GM10248 (cell line): ENCODE results near the gene NFIC.
"Not testable (repeated sequence)": the region's sequence is repeated elsewhere in the genome, so short reads cannot be mapped to it uniquely, and the experiment has no call there.

Experiments
- CTCF ChIA-PET: fragments of 300-600 bp; sonication (Branson Sonifier 250); formaldehyde crosslinking; extraction: SDS; loops from one replicate; lab custom pipeline; 2021; ENCODE audit warnings: antibody characterized with exemption; lab: Yijun Ruan, JAX
- POLR2A ChIA-PET: fragments of 350-650 bp; sonication (Branson Sonifier 250); formaldehyde crosslinking; extraction: SDS; loops from one replicate; lab custom pipeline; 2020; ENCODE audit warnings: antibody characterized with exemption; lab: Yijun Ruan, JAX
- DNase-seq: peaks from one replicate; pipeline ENCODE4 v3.0.0; 2012; ENCODE audit errors: extremely low spot score
- TF ChIP-seq, protein P1 (sequence below): IDR thresholded peaks from 2 replicates; pipeline ENCODE4 v1.5.1; 2012; ENCODE audit warnings: mild to moderate bottlenecking, low read depth; ENCODE audit errors: extremely low read depth, missing control alignments, control extremely low read depth

NFIC gene

DNA sequence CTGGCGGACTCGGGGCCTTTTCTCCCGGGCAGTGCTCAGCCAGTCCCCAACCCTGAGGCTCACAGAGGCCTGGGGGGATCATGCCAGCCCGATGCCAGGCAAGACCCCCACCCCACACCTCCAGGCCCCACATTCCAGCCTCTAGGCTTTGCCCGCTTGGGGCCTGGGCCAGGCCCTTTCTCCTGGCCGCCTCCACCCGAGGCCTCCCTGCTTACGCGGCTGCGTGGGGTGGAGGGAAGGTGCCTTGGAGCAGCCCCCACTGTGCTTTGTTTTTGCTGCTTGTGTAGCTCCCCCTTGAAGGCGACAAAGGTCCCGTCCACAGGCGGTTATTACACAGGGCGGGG, 75.6 kb downstream of the NFIC start:
- TF ChIP-seq, protein P1, sequence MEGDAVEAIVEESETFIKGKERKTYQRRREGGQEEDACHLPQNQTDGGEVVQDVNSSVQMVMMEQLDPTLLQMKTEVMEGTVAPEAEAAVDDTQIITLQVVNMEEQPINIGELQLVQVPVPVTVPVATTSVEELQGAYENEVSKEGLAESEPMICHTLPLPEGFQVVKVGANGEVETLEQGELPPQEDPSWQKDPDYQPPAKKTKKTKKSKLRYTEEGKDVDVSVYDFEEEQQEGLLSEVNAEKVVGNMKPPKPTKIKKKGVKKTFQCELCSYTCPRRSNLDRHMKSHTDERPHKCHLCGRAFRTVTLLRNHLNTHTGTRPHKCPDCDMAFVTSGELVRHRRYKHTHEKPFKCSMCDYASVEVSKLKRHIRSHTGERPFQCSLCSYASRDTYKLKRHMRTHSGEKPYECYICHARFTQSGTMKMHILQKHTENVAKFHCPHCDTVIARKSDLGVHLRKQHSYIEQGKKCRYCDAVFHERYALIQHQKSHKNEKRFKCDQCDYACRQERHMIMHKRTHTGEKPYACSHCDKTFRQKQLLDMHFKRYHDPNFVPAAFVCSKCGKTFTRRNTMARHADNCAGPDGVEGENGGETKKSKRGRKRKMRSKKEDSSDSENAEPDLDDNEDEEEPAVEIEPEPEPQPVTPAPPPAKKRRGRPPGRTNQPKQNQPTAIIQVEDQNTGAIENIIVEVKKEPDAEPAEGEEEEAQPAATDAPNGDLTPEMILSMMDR, result no peak
- POLR2A ChIA-PET, result no interaction called here
- no peak for DNase-seq
- CTCF ChIA-PET, result interaction anchor here (1.4 to 6.5 kb wide), 2 partner anchors 13 to 28 kb away, joined by 4 to 37 read pairs; no protein-coding TSS in a partner anchor

DNA sequence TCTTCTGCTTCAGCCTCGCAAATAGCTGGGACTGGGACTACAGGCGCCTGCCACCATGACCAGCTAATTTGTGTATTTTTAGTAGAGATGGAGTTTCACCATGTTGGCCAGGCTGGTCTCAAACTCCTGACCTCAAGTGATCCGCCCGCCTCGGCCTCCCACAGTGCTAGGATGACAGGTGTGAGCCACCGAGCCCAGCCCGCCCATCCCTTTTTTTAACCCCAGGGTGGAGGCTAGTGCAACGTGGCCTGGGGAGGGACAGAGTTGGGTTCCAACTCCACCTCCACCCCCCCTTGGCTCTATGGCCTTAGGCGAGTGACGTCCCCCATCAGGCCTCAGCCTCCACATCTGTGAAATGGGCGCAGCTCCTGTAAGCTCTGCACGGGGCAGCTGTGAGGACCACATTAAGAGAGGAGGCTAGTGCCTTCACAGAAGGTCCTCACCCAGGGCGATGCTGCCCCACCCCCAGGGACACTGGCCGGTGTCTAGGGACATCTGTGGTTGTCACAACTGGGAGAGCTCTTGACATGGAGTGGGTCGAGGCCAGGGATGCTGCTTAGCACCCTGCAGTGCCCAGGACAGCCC, 76.2 kb downstream of the NFIC start:
- ChIA-PET POLR2A (no interaction called here), CTCF (interaction anchor here (1.1 to 6.5 kb wide), 3 partner anchors 13 to 42 kb away, joined by 3 to 37 read pairs (median 4); no protein-coding TSS in a partner anchor)
- no peak for DNase-seq

DNA sequence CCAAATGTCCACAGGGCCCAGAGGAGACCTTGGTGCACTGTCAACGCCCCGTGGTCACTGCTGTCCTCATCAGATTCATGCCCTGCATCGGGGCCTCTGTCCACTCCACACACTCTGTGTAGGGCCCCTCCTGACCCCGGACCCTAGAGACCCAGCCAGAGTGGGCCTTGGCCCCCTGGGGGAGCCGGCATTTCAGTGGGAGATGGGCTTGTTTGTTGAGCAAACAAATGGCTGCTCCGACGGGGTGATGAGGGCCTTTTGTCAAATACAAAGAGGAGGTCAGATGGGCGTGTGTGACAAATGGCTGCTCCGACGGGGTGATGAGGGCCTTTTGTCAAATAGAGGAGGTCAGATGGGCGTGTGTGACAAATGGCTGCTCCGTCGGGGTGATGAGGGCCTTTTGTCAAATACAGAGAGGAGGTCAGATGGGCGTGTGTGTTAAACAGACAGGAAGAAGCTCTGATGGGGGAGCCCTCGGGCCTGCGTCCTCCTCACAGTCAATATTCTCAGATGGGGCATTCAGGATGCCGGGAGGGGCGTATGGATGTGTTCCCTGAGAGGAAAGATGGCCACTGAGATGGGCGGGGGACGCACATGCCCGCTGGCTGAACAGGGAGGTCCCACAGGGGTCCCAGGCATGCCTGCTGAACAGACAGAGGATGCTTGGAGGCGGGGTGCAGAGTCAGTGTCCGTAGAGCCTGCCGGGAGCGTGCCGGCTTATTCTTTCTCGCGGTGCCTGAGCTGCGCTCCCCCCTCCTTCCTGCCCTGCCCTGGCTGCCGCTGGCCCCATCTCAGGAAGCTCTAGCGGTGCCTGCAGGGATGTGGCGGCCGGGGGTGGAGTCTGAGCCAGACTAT, 77.7 kb downstream of the NFIC start:
- ChIA-PET POLR2A (no interaction called here), CTCF (interaction anchor here (2.6 to 6.5 kb wide), 2 partner anchors 15 kb away, joined by 11 to 37 read pairs; no protein-coding TSS in a partner anchor)
- TF ChIP-seq, protein P1, result no peak
- no peak for DNase-seq

More for the DNA sequence above, 76.2 kb downstream of the NFIC start:
- TF ChIP-seq, protein P1, result no peak

DNA sequence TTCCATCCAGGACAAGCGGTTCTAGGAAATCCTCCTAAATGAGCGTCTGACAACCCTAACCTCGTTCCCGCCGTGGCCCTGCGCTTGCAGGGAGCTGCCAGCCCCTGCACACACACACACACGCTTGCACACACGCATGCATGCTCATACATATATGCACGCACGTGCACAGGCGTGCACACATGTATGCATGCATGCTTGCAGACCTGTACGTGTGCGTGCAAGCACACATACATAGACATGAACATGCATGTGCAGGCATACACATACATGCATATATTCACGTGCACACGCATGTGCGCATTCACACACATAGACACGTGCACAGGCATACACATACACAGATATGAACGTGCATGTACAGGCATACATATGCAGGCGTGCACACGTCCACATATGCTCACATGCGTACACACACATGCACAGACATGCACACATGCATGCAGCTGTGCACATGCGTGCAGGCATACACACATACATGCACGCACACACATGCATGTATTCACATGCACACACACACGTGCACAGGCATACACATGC, 78.4 kb downstream of the NFIC start:
- TF ChIP-seq, protein P1, result no peak
- DNase-seq, result no peak
- CTCF ChIA-PET, result interaction anchor here (2.6 kb wide), 1 partner anchor 16 kb away, joined by 11 read pairs; no protein-coding TSS in a partner anchor
- POLR2A ChIA-PET, result no interaction called here

DNA sequence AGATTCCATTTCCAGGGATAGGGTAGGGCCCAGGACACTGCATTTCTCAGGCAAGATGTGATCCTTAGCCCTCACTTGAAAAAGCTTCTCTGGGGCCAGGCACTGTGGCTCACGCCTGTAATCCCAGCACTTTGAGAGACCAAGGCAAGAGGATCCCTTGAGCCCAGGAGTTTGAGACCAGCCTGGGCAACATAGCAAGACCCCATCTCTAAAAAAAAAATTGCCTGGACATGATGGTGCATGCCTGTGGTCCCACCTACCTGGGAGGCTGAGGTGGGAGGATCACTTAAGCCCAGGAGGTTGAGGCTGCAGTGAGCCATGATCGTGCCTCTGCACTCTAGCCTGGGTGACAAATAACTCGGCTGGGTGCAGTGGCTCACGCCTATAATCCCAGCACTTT, 80.3 kb downstream of the NFIC start:
- POLR2A ChIA-PET, result interaction anchor here (0.6 kb wide), 1 partner anchor 9 kb away, joined by 3 read pairs; no protein-coding TSS in a partner anchor

DNA sequence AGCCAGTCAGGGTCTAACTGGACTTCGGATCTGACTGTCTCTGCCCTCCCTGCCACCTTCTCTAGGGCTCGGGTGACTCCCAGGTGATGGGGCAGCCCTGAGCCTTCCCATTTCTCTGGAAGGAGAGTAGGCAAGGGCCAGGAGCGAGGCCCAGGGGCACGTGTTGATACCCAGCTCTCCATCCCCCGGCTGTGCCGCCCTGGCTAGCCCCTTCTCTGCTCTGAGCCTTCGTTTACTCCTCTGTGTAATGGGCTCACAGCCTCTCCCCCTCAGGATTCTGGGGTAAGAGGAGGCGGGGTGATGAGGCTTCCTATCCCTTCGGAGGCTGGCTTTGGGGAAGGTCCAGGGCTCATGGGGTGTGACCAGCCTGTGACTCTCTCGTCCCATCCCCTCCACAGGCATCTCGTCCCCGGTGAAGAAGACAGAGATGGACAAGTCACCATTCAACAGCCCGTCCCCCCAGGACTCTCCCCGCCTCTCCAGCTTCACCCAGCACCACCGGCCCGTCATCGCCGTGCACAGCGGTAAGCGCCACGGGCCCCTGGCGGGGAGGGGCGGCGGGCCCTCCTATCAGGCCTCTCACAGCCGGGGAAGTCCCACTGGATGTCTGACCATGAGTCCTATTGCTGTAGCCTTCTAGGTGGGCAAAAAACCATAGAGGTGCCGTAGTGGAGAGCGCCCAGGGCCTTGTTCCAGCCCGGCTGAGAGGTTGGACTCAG, 82.4 kb downstream of the NFIC start:
- POLR2A ChIA-PET, result interaction anchor here (0.6 to 0.7 kb wide), 2 partner anchors 18 to 45 kb away, joined by 5 to 6 read pairs; no protein-coding TSS in a partner anchor
- CTCF ChIA-PET, result interaction anchor here (1.6 to 1.8 kb wide), 2 partner anchors 19 to 24 kb away, joined by 4 read pairs; no protein-coding TSS in a partner anchor
- DNase-seq, result no peak
- TF ChIP-seq, protein P1, result no peak

More for the DNA sequence above, 80.3 kb downstream of the NFIC start:
- DNase-seq, result not testable (repeated sequence)
- CTCF ChIA-PET, result interaction anchor here (1.2 to 2.6 kb wide), 2 partner anchors 18 to 54 kb away, joined by 3 to 11 read pairs; partner anchors contain the start of gene DOHH
